Mononuclear cell (primary cell): ENCODE data around the gene PLEKHM2. TPM values are rescaled to one million over a fixed set of nuclear protein-coding genes. Genes with fewer than 3 reads are reported as not detected.
"Not testable (repeated sequence)": the region's sequence is repeated elsewhere in the genome, so short reads cannot be mapped to it uniquely, and the experiment has no call there.

Source experiments
- H3K27me3 ChIP-seq: 2 replicates; pipeline ENCODE4 v1.6.0; 2011; ENCODE audit warnings: low read length, control low read depth; ENCODE audit not compliant: insufficient read depth
- H3K4me1 ChIP-seq: 2 replicates; pipeline ENCODE4 v1.5.1; 2011; ENCODE audit warnings: mild to moderate bottlenecking, low read length, control low read depth; ENCODE audit not compliant: insufficient read depth
- H3K4me3 ChIP-seq: 2 replicates; pipeline ENCODE4 v1.5.1; 2011; ENCODE audit warnings: mild to moderate bottlenecking, low read length, moderate library complexity
- H3K9me3 ChIP-seq: 2 replicates; pipeline ENCODE4 v1.5.1; 2011; ENCODE audit warnings: low read depth, mild to moderate bottlenecking, control low read depth, low read length
- total RNA-seq: library from RNA; depleted of rRNA; stranded (reverse); fragments of >200 nt; gene quantifications from one replicate; pipeline ENCODE4 v1.2.3, GENCODE V29; 2012

Gene PLEKHM2
- total RNA-seq, 1 donor = 70.7 TPM

DNA sequence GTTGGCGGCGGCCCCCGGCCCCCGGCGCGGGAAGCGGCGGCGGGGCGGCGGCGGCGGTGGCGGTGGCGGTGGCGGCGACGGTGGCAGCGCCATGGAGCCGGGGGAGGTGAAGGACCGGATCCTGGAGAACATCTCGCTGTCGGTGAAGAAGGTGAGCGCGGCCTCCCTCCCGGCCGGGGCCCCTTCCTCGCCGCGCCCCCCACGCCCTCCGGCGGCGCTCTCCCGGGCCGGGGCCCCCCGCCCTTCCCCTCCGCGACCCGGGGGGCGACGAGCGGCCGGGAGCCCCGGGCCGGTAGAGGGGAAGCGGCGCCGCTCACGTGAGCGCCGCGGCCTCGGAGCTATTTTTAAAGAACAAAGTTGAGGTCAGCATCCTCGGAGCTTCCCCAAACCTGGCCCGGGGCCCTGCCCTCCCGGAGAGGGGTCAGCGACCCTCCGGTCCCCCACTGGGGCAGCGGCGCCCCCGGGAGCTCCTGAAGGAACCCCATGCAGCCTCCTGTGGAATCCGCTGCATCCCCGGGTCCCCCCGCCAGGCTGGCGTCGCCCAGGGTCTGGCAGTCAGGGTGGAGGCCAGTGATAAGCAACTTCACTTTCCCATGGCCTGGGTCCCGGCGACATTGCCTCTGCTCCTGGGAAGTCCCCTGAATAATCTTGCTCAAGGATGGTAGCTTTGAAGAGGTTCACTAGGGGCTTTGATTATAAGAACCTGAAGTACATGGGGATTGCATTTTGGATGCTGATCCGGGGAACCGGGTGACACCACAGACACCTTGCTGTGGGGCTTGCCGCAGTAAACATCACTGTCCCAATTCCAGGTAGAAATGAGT lies 560 bp downstream of the PLEKHM2 start:
- peaks cover 42% of the 10 kb centered on the region for H3K4me1 ChIP-seq
- H3K4me3 ChIP-seq = peak overlapping the region; percentile 65
- H3K9me3 ChIP-seq = no peaks in the 10 kb centered on the region
- no peaks in the 10 kb centered on the region for H3K27me3 ChIP-seq

DNA sequence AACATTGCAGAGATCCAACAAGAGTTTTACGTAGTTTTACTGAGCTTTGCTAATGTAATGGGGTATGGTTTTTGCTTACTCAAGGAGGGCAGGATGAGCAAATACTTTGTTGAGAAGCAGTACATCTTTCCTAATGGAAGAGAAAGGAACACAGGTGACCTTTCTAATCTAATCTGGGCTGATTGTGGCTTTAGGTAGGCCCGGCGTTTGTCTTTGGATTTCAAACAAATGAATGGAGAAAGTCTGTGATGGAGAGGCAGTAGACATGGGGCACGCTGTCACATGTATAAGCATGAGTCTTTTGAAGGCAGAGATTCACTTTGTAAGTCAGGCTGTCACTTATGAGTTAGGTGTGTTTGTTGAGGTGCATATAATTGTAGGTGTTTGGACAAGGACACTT lies 1.7 kb downstream of the PLEKHM2 start:
- no peaks in the 10 kb centered on the region for H3K9me3 ChIP-seq
- no peak overlapping the region for H3K4me3 ChIP-seq
- no peaks in the 10 kb centered on the region for H3K27me3 ChIP-seq
- peaks cover 42% of the 10 kb centered on the region for H3K4me1 ChIP-seq

DNA sequence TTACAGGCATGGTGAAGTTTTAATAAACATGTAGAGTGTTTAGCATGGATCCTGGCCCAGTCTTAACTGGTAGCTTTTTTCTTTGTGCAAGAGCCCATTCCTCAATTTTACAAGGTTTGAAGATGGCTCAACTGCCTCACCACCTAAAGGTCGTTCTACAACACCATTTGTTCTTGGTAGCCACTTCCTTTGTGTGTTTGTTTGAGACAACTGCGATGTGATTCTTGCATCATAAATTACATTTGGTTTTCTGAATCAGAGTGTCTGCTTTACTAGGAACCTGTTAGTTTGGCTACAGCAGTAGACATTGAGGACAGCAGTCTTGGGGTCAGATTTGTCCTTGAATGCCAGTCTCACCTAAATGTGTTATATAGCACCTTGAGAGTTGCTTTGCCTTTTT lies 3.3 kb downstream of the PLEKHM2 start:
- Histone ChIP-seq H3K4me1 (peaks cover 28% of the 10 kb centered on the region), H3K4me3 (no peak overlapping the region), H3K27me3 (no peaks in the 10 kb centered on the region), H3K9me3 (no peaks in the 10 kb centered on the region)

DNA sequence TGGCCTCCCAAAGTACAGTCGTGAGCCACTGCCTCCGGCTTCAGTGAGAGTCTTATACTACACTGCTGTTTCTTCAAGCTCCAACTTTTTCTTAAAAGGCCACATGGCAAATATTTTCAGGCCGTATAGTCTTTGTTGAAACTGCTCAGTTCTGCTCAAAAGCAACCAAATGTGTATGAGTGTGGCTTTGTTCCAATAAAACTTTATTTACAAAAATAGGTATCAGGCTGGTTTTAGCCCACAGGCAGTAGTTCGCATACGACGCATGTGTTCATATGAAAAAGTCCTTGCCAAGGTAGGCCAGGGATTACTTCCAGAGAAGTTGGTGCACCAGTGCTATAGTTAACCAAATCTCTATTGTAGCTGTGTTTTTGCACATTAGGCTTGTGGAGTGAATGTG lies 6.2 kb downstream of the PLEKHM2 start:
- H3K4me1 ChIP-seq = peaks cover 14% of the 10 kb centered on the region
- H3K9me3 ChIP-seq = no peaks in the 10 kb centered on the region
- no peaks in the 10 kb centered on the region for H3K27me3 ChIP-seq
- H3K4me3 ChIP-seq = no peak overlapping the region

DNA sequence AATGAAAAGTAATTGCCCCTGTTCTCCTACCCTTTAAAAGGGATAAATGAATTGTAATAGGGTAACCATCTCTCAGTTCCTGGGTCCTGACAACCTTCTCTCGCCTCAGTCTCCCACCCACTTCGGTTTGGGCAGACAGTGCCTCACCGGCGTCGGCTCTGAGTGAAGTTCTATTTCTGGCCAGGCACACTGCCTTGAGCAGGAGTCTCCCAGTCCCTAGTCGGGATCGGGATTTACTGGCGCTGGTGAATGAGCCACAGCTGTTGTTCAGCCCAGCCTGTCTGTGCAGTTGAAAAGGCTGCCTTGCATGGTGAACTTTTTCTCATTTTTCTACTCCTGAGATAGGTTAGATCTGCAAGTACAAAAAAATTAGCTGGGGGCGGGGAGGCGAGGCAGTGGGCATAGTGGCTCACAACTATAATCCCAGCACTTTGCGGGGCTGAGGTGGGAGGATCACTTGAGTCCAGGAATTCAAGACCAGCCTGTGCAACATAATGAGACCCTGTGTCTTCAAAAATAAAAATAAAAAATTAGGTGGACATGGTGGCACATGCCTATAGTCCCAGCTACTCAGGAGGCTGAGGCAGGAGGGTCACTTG lies 7.4 kb downstream of the PLEKHM2 start:
- Histone ChIP-seq H3K4me3 (no peak overlapping the region), H3K27me3 (no peaks in the 10 kb centered on the region), H3K9me3 (no peaks in the 10 kb centered on the region), H3K4me1 (peaks cover 12% of the 10 kb centered on the region)

DNA sequence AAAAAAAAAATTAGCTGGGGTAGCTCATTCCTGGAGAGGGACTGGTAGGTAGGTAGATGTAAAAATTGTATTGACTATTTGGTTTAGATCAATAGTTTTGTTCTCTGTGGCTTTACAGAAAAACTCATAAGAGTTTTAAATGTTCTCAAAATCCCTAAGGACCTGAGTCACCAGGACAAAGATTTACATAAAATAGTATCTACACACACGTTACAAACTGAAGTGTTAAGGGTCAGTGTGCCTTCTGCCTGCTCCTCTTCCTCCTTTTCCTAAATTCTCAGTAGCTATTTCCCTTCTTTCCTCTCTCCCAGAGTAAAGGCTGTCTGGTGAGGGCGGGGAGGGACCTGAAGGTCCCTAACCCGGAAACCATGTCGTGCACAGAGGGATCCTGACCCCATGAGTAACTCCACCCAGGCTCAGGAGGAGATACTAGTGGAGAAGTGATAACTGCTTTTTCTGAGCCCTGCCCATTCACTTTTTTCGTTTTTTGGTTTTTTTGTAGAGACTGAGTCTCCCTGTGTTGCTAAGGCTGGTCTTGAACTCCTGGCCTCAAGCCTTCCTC lies 8.1 kb downstream of the PLEKHM2 start:
- H3K4me1 ChIP-seq = peaks cover 18% of the 10 kb centered on the region
- H3K4me3 ChIP-seq = no peak overlapping the region
- no peaks in the 10 kb centered on the region for H3K9me3 ChIP-seq
- no peaks in the 10 kb centered on the region for H3K27me3 ChIP-seq

DNA sequence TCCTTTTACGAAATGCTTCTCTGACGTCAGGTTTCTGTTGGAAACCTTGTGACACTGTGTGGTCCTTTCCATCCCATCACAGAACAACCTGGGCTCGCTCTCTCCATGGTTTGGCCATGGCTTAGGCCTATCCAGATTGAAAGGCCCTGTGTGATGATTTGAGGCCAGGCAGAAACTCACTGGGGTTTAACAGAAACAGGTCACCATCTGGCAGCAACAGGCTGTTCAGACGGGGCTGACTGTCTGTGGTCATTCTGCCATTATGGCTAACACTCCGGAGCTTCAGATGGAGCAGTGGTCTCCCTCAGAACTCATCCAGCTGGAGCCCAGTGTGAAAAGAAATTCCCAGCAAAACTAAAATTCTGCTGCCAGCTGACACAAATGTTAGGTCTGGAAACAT lies 9.3 kb downstream of the PLEKHM2 start:
- Histone ChIP-seq H3K4me3 (no peak overlapping the region), H3K27me3 (no peaks in the 10 kb centered on the region), H3K4me1 (peaks cover 30% of the 10 kb centered on the region), H3K9me3 (no peaks in the 10 kb centered on the region)

DNA sequence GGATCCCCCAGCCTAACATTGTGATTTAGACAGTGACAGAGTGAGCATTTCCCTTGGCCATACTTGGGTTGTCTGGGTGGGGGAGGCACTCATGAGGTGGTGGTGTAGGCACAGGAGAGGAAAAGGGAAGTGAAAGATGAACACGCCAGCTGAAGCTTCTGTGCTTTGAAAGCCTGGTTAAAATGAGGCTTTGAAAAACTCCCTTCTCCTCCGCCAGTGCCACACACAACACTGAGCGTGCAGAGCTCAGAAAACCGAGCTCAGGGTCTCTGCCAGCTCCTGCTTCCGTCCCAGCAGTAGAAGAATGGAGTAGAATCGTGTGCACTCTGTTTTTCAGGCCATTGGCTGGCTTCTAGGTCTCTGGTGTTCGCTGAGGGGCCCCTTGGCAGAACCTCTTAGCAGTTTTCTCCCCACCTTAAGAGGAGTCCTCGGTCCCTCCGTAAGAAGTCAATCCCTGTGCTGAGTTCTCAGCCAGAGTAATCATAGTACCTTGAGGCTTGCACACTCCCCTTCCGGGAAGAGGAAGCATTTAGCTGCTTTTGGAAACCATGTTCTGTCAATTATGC lies 12.9 kb downstream of the PLEKHM2 start:
- Histone ChIP-seq H3K4me1 (peaks cover 34% of the 10 kb centered on the region), H3K4me3 (peak overlapping the region; percentile 26), H3K27me3 (no peaks in the 10 kb centered on the region), H3K9me3 (no peaks in the 10 kb centered on the region)

DNA sequence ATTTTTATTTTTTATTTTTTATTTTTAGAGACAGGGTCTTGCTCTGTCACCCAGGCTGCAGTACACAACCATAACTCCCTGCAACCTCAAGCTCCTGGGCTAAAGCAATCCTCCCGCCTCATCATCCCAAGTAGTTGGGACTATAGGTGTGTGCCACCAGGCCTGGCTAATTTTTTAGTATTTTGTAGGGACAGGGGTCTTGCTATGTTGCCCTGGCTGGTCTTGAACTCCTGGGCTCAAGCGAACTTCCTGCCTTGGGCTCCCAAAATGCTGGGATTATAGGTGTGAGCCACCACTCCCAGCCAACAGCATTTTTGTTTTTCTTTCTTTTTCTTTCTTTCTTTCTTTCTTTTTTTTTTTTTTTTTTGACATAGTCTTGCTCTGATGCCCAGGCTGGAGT lies 14.1 kb downstream of the PLEKHM2 start:
- Histone ChIP-seq H3K27me3 (no peaks in the 10 kb centered on the region), H3K4me3 (no peak overlapping the region)

DNA sequence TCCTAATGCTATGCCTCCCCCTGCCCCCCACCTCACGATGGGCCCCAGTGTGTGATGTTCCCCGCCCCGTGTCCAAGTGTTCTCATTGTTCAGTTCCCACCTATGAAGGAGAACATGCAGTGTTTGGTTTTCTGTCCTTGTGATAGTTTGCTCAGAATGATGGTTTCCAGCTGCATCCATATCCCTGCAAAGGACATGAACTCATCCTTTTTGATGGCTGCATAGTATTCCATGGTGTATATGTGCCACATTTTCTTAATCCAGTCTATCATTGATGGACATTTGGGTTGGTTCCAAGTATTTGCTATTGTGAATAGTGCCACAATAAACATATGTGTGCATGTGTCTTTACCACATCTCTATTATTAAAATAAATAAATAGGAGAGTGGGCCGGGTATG lies 15.2 kb downstream of the PLEKHM2 start:
- peaks cover 32% of the 10 kb centered on the region for H3K4me1 ChIP-seq
- not testable (repeated sequence) for H3K4me3 ChIP-seq, H3K9me3 ChIP-seq, H3K27me3 ChIP-seq

More for the DNA sequence above, 14.1 kb downstream of the PLEKHM2 start:
- no peaks in the 10 kb centered on the region for H3K9me3 ChIP-seq
- peaks cover 34% of the 10 kb centered on the region for H3K4me1 ChIP-seq

DNA sequence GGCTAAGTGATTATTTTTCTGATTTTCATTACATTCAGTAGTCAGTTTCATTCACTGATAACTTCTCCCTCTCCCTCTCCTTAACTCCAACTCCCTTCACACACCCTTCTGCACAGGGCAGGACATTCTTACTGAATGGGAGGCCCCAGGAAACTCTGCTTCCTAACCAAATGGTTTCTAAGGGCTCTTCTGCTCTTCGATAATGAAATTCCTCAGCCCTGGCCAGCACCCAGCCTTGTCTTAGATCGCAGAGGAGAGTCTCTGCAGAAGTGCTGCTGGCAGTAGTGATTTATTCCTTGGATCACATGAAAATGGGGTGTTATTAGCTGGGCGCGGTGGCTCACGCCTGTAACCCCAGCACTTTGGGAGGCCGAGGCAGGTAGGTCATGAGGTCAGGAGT lies 16.4 kb downstream of the PLEKHM2 start:
- Histone ChIP-seq H3K27me3 (no peaks in the 10 kb centered on the region), H3K9me3 (no peaks in the 10 kb centered on the region), H3K4me1 (peaks cover 29% of the 10 kb centered on the region), H3K4me3 (no peak overlapping the region)

DNA sequence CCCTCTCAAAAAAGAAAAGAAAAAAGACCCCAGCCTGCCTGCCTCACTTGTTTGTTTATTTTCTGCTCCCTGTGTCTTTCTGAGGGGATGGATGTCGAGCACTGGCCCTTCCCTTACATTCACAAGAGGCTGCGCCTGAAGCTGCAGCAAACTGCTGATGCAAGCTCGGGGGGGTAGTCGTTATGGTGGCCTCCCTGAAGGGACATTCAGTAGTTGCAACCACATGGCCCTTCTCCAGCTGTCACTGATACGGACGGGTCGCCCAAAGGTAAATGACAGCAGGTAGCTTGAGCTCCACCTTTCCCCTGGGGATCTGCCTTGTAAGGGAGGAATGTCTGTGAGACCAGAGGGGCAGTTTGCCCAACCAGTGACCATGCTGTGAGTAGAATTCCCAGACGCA lies 17.7 kb downstream of the PLEKHM2 start:
- H3K9me3 ChIP-seq = no peaks in the 10 kb centered on the region
- H3K4me3 ChIP-seq = no peak overlapping the region
- H3K4me1 ChIP-seq = peaks cover 20% of the 10 kb centered on the region
- no peaks in the 10 kb centered on the region for H3K27me3 ChIP-seq

DNA sequence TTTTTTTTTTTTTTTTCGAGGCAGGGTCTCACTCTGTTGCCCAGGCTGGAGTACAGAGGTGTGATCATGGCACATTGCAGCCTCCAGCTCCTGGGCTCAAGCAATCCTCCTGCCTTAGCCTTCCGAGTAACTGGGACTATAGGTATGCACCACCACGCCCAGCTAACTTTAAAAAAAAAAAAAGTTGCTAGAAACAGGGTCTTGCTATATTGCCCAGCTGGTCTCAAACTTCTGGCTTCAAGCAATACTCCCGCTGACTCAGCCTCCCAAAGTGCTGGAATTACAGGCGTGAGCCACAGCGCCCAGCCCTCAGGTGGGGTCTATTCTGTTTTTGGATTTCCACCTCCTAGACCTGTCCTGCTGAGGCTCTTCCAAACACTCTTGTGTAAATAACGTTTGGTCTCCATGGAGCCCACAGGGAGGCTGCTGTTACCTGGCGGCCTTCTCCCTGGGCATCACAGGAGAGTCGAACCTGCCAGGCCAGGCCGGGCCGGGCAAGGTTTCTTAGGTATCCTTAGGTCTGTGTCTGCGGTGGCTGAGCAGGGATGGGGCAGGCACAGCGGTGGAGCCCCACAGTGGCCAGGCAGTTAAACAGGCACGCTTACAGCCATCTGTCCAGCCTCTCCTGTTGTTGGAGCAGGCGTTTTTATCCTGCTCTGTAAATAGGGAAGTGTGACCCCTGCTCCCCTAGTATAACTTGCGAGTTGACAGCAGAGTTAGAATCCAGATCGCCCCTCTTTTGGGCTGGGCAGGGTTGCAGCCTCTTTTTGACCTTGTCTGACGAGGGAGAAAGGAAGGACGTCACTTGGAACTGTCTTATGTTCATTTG lies 18.8 kb downstream of the PLEKHM2 start:
- no peaks in the 10 kb centered on the region for H3K9me3 ChIP-seq
- no peak overlapping the region for H3K4me3 ChIP-seq
- H3K27me3 ChIP-seq = no peaks in the 10 kb centered on the region
- H3K4me1 ChIP-seq = peaks cover 8% of the 10 kb centered on the region

DNA sequence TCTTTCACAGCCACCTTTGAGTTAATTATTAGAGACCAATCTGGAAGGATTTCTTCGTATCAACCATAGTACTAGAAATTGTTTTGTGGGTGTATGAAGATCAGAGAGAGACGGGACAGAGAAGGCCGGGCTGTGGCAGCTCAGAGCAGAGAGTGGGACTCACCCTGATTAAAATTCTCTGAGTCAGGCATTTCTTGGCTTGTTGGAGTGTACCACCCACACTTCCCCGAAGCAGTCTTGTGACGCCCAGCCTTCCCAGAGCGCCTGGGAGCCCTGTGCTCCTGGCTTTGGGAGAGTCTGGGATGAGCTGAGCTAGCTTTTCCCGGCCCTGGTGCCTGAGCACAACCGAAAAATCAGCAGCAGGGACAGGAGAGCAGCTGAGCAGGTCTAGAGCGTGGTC lies 19.4 kb downstream of the PLEKHM2 start:
- Histone ChIP-seq H3K9me3 (no peaks in the 10 kb centered on the region), H3K27me3 (no peaks in the 10 kb centered on the region), H3K4me3 (no peak overlapping the region), H3K4me1 (peaks cover 2% of the 10 kb centered on the region)
